WTC11 (cell line): ENCODE data around the gene NFIA.

Experiments
- CREM ChIP-seq: sonication (generic); formaldehyde crosslinking; IDR thresholded peaks from 2 replicates; pipeline ENCODE4 v1.8.1; 2022; ENCODE audit warnings: mild to moderate bottlenecking, missing genetic modification reagents, moderate library complexity
- CTCF ChIP-seq: fragments of 200-600 bp; IDR thresholded peaks from 2 replicates; pipeline ENCODE4 v1.8.0; 2022; ENCODE audit warnings: antibody characterized with exemption
- ELF4 ChIP-seq: sonication (generic); formaldehyde crosslinking; IDR thresholded peaks from 2 replicates; pipeline ENCODE4 v1.8.1; 2022; ENCODE audit warnings: low read depth, mild to moderate bottlenecking, moderate library complexity, missing genetic modification reagents
- FOXP1 ChIP-seq: sonication (generic); formaldehyde crosslinking; IDR thresholded peaks from 2 replicates; pipeline ENCODE4 v1.8.0; 2022; ENCODE audit warnings: missing genetic modification reagents, mild to moderate bottlenecking, moderate library complexity, borderline replicate concordance
- IRF1 ChIP-seq: sonication (generic); formaldehyde crosslinking; IDR thresholded peaks from 2 replicates; pipeline ENCODE4 v1.8.0; 2023; ENCODE audit warnings: missing genetic modification reagents
- MLX ChIP-seq: sonication (generic); formaldehyde crosslinking; IDR thresholded peaks from 2 replicates; pipeline ENCODE4 v1.8.1; 2023; ENCODE audit warnings: mild to moderate bottlenecking, missing genetic modification reagents, moderate library complexity
- NR3C1 ChIP-seq: sonication (generic); formaldehyde crosslinking; conservative IDR thresholded peaks from 2 replicates; pipeline ENCODE4 v1.8.1; 2023; ENCODE audit warnings: low read depth, mild to moderate bottlenecking, missing genetic modification reagents
- SP1 ChIP-seq: sonication (generic); formaldehyde crosslinking; conservative IDR thresholded peaks from 2 replicates; pipeline ENCODE4 v1.8.1; 2022; ENCODE audit warnings: missing genetic modification reagents
- ZBTB21 ChIP-seq: sonication (generic); formaldehyde crosslinking; IDR thresholded peaks from 2 replicates; pipeline ENCODE4 v1.8.1; 2023; ENCODE audit warnings: mild to moderate bottlenecking, missing genetic modification reagents, borderline replicate concordance

- TF ChIP-seq NR3C1 (CRISPR knock-in tag) (no peak), CREM (CRISPR knock-in tag) (no peak), CTCF (no peak), FOXP1 (CRISPR knock-in tag) (no peak), MLX (CRISPR knock-in tag) (no peak), IRF1 (CRISPR knock-in tag) (no peak), ELF4 (no peak), ZBTB21 (CRISPR knock-in tag) (no peak), SP1 (CRISPR knock-in tag) (no peak)
These were observed 21.9 kb downstream of the NFIA start for GRCh38 chr1:61104220-61104671.
